Fibroblast of skin of left biceps (primary cell): ENCODE measurements around the gene SAP25.

Experiments
- DNase-seq, 2 experiments: peaks; one replicate each; pipeline ENCODE4 v3.0.0-alpha.2; 2013; ENCODE audit warnings: low read depth in 2 of 2

SAP25 gene

GRCh38 chr7:100595188-100595587, 21.5 kb upstream of the SAP25 start:
- DNase-seq = no peak

GRCh38 chr7:100591596-100591995, 17.9 kb upstream of the SAP25 start:
- DNase-seq = no peak

GRCh38 chr7:100590077-100590737, 16.5 kb upstream of the SAP25 start:
- no peak for DNase-seq

GRCh38 chr7:100589341-100589947, 15.7 kb upstream of the SAP25 start:
- no peak for DNase-seq

- DNase-seq = no peak
Measured at GRCh38 chr7:100588438-100588837, 14.7 kb upstream of the SAP25 start.

GRCh38 chr7:100586266-100587025, 12.7 kb upstream of the SAP25 start, which contains the start of gene FBXO24:
Gene FBXO24, plus strand, starts transcription at chr7:100586328. Its CDS starts 298 bp downstream, at chr7:100586626.
- DNase-seq = peak; percentile 100

- no peak for DNase-seq
Measured at GRCh38 chr7:100585511-100586265, 12.0 kb upstream of the SAP25 start, which contains the start of gene LRCH4. Gene LRCH4, minus strand, starts transcription at chr7:100586129. Its CDS starts 29 bp downstream, at chr7:100586100.

GRCh38 chr7:100584683-100585510, 11.2 kb upstream of the SAP25 start:
- DNase-seq = no peak

- DNase-seq = no peak
Measured at GRCh38 chr7:100584054-100584682, 10.5 kb upstream of the SAP25 start.

- DNase-seq = no peak
Measured at GRCh38 chr7:100583132-100584053, 9.7 kb upstream of the SAP25 start.

- no peak for DNase-seq
Measured at GRCh38 chr7:100582650-100583049, 8.9 kb upstream of the SAP25 start.

GRCh38 chr7:100582041-100582579, 8.4 kb upstream of the SAP25 start:
- DNase-seq = no peak

- DNase-seq = no peak
Measured at GRCh38 chr7:100580466-100581283, 7.0 kb upstream of the SAP25 start.

GRCh38 chr7:100578246-100579183, 4.8 kb upstream of the SAP25 start:
- DNase-seq = no peak

- no peak for DNase-seq
Measured at GRCh38 chr7:100577507-100577906, 3.8 kb upstream of the SAP25 start.

GRCh38 chr7:100577103-100577502, 3.4 kb upstream of the SAP25 start:
- DNase-seq = no peak

GRCh38 chr7:100576384-100576993, 2.8 kb upstream of the SAP25 start:
- DNase-seq = no peak
